ENCODE results near the gene ZEB2.
"Not testable (repeated sequence)": the region's sequence is repeated elsewhere in the genome, so short reads cannot be mapped to it uniquely, and the experiment has no call there.

Gene ZEB2

DNA sequence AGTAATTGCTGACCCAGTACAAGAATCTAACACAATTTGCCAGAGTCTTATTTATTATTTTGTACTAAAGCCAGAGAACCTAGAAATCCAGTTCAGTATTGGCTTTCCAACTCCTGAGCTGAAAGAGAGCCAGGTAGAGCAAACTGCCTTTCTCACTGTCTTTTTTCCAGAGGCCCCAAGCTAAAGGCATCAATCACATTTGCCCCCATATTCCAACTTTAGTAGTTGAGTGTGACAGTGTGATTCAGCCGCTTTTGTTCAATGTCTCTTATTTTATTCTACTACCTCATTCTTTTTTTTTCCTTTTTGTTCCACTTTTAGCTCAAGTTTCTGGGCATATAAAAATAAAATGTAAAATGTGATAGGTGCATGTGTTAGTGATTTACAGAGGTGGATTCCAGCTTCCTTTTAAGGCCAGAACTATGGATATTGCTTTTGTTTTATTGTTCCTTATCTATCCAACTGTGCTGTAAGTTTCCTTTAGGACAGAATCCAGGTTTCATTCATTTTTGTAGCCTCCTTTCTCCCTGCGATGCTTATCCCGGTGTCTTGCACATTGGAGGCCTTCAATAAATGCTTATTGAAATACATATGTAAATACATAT lies 153.0 kb downstream of the ZEB2 start:
- no peaks in the 10 kb centered on the region for H3K79me2 ChIP-seq (ENCODE audit: control insufficient read depth, insufficient read depth, low read length, poor library complexity)
- H2BK120ac ChIP-seq (ENCODE audit: insufficient read depth, low read length, poor library complexity) = no peak overlapping the region
- H3K14ac ChIP-seq (ENCODE audit: low read length) = no peak overlapping the region
- no peaks in the 10 kb centered on the region for H3K36me3 ChIP-seq (ENCODE audit: control insufficient read depth in 1 of 2, insufficient read depth in 2 of 2, low read length in 2 of 2)
- H2BK5ac ChIP-seq (ENCODE audit: low read depth, low read length, poor library complexity) = no peak overlapping the region
- no peak overlapping the region for H2AFZ ChIP-seq (ENCODE audit: insufficient read depth, low read length, poor library complexity)
- no peak overlapping the region for H3K23ac ChIP-seq (ENCODE audit: low read length)
- H3K27ac ChIP-seq (ENCODE audit: low read depth, low read length) = no peak overlapping the region
- H3K79me1 ChIP-seq (ENCODE audit: low read length) = peaks cover 20% of the 10 kb centered on the region
- no peak overlapping the region for H4K8ac ChIP-seq (ENCODE audit: low read depth, low read length)
- no peak overlapping the region for H2AK5ac ChIP-seq (ENCODE audit: low read length)
- peaks cover 4 to 11% of the 10 kb centered on the region in 2 experiments for H3K4me1 ChIP-seq (ENCODE audit: control insufficient read depth in 1 of 2, insufficient read depth in 2 of 2, low read length in 2 of 2)
- H3K27me3 ChIP-seq (ENCODE audit: insufficient read depth, low read length) = no peaks in the 10 kb centered on the region
- no peaks in the 10 kb centered on the region for H3K9me3 ChIP-seq (ENCODE audit: insufficient read depth, low read depth, low read length)
- no CpG with 5 or more reads among the region's 3 CpGs for WGBS (ENCODE audit: extremely low coverage, insufficient coverage, insufficient read length)
- no peak overlapping the region for H4K12ac ChIP-seq (ENCODE audit: low read depth, low read length)
- H3K9ac ChIP-seq (ENCODE audit: low read length) = no peak overlapping the region
- H3K4me3 ChIP-seq (ENCODE audit: low read depth, low read length) = no peak overlapping the region
- DNase-seq = no peak
- no peak overlapping the region for H4K91ac ChIP-seq (ENCODE audit: low read depth, low read length)
- H3K4me2 ChIP-seq (ENCODE audit: low read length) = no peak overlapping the region
- no peak overlapping the region for H2BK12ac ChIP-seq (ENCODE audit: low read length)
- no peak overlapping the region for H3K18ac ChIP-seq (ENCODE audit: low read length)
- H3K4ac ChIP-seq (ENCODE audit: low read depth, low read length) = no peak overlapping the region

DNA sequence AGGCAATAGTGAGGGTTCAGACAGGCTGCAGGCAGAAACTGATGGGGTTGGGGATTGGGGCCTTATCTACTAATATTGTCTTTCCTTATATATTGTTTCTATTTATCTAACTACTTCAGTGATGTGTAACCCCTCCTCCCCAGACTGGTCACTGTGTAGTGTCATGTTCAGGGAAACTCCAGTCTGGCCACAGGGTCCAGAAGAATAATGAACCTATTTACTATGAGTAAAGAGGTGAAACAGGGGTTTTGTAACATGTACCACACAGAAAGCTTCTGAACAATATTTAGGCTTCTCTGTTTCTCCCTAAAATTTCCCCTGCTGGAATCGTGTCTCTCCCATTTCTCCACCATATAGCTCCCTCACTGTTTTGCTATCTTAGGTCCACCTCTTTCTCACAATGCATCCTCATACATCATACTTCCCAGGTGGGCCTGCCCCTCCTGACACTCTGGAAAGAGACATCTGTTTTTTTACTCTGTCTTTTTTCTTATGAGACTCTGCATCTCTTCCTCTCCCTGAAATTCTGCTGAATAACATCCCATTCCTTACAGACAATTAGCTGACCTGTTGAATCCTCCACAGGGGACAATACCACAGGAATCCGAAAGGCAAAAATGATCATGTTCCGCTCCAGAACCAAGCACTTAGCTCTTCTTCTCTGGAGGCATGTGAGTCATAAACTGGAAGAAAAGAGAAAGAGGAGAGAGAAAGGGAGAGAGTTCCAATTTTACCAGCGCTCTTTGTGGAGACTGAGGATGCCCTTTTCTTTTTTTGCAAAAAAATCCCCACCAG lies 154.8 kb downstream of the ZEB2 start:
- Histone ChIP-seq H3K4ac (ENCODE audit: low read depth, low read length) (no peak overlapping the region), H2BK5ac (ENCODE audit: low read depth, low read length, poor library complexity) (peak overlapping the region; percentile 76), H4K91ac (ENCODE audit: low read depth, low read length) (no peak overlapping the region), H3K27ac (ENCODE audit: low read depth, low read length) (peak overlapping the region; percentile 91), H4K8ac (ENCODE audit: low read depth, low read length) (peak overlapping the region; percentile 65), H3K27me3 (ENCODE audit: insufficient read depth, low read length) (no peaks in the 10 kb centered on the region), H3K18ac (ENCODE audit: low read length) (no peak overlapping the region), H3K79me1 (ENCODE audit: low read length) (peaks cover 19% of the 10 kb centered on the region), H3K9me3 (ENCODE audit: insufficient read depth, low read depth, low read length) (no peaks in the 10 kb centered on the region), H2BK12ac (ENCODE audit: low read length) (peak overlapping the region; percentile 58), H3K9ac (ENCODE audit: low read length) (no peak overlapping the region), H3K23ac (ENCODE audit: low read length) (no peak overlapping the region), H3K4me3 (ENCODE audit: low read depth, low read length) (no peak overlapping the region), H3K36me3 (ENCODE audit: control insufficient read depth in 1 of 2, insufficient read depth in 2 of 2, low read length in 2 of 2) (no peaks in the 10 kb centered on the region), H2AFZ (ENCODE audit: insufficient read depth, low read length, poor library complexity) (peak overlapping the region; percentile 63), H4K12ac (ENCODE audit: low read depth, low read length) (no peak overlapping the region), H2BK120ac (ENCODE audit: insufficient read depth, low read length, poor library complexity) (peak overlapping the region; percentile 62), H3K79me2 (ENCODE audit: control insufficient read depth, insufficient read depth, low read length, poor library complexity) (no peaks in the 10 kb centered on the region), H3K4me1 (ENCODE audit: control insufficient read depth in 1 of 2, insufficient read depth in 2 of 2, low read length in 2 of 2) (peaks cover 4 to 11% of the 10 kb centered on the region in 2 experiments), H2AK5ac (ENCODE audit: low read length) (no peak overlapping the region), H3K14ac (ENCODE audit: low read length) (peak overlapping the region; percentile 33), H3K4me2 (ENCODE audit: low read length) (no peak overlapping the region)
- peak; percentile 28 to 31 for DNase-seq
- no CpG with 5 or more reads among the region's 4 CpGs for WGBS (ENCODE audit: extremely low coverage, insufficient coverage, insufficient read length)

DNA sequence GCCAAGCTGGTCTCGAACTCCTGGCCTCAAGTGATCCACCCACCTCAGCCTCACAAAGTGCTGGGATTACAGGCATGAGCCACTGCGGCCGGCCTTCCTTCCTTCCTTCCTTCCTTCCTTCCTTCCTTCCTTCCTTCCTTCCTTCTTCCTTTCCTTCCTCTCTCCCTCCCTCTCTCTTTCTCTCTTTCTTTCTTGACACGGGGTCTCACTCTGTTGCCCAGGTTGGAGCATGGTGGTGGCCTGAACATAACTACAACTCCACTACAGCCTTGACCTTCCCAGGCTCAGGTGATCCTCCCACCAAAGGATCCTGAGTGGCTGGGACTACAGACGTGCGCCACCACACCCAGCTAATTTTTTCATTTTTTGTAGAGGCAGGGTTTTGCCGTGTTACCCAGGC lies 155.7 kb downstream of the ZEB2 start:
- not testable (repeated sequence) for H3K9me3 ChIP-seq (ENCODE audit: insufficient read depth, low read depth, low read length); H3K79me2 ChIP-seq (ENCODE audit: control insufficient read depth, insufficient read depth, low read length, poor library complexity); H3K36me3 ChIP-seq (ENCODE audit: control insufficient read depth in 1 of 2, insufficient read depth in 2 of 2, low read length in 2 of 2); H3K27me3 ChIP-seq (ENCODE audit: insufficient read depth, low read length); H3K23ac ChIP-seq (ENCODE audit: low read length); H3K18ac ChIP-seq (ENCODE audit: low read length); H3K9ac ChIP-seq (ENCODE audit: low read length); H3K4me2 ChIP-seq (ENCODE audit: low read length); H3K4me3 ChIP-seq (ENCODE audit: low read depth, low read length); DNase-seq; H2AFZ ChIP-seq (ENCODE audit: insufficient read depth, low read length, poor library complexity)
- Histone ChIP-seq H4K8ac (ENCODE audit: low read depth, low read length) (peak overlapping the region; percentile 71), H4K91ac (ENCODE audit: low read depth, low read length) (peak overlapping the region; percentile 98), H3K27ac (ENCODE audit: low read depth, low read length) (peak overlapping the region; percentile 43), H3K79me1 (ENCODE audit: low read length) (peaks cover 18% of the 10 kb centered on the region), H2BK12ac (ENCODE audit: low read length) (peak overlapping the region; percentile 98), H2BK120ac (ENCODE audit: insufficient read depth, low read length, poor library complexity) (peak overlapping the region; percentile 84), H3K4me1 (ENCODE audit: control insufficient read depth in 1 of 2, insufficient read depth in 2 of 2, low read length in 2 of 2) (peaks cover 4 to 11% of the 10 kb centered on the region in 2 experiments), H3K14ac (ENCODE audit: low read length) (peak overlapping the region; percentile 55), H4K12ac (ENCODE audit: low read depth, low read length) (peak overlapping the region; percentile 16), H2BK5ac (ENCODE audit: low read depth, low read length, poor library complexity) (peak overlapping the region; percentile 77), H2AK5ac (ENCODE audit: low read length) (peak overlapping the region; percentile 93), H3K4ac (ENCODE audit: low read depth, low read length) (peak overlapping the region; percentile 29)
- WGBS (ENCODE audit: extremely low coverage, insufficient coverage, insufficient read length) = no CpG with 5 or more reads among the region's 7 CpGs

DNA sequence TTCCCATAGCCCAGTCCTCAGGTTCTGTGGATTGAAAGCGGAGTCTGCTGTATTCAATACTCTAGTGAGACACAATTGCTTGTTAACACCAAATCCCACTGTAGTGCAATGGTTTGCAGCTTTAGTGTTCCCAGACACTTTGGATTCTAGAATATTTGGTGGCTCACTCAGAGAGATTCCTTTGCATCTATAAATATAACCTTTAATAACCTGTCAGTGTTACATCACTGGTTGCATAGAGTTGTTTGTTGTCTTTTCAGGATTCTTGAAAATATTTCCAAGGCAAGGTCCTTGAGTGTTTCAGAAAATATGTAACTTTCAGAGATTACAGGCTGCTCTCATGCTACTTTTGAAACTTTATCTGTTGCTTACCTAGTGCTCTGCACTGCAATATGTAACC lies 157.5 kb downstream of the ZEB2 start:
- H2BK120ac ChIP-seq (ENCODE audit: insufficient read depth, low read length, poor library complexity) = peak overlapping the region; percentile 48
- no peaks in the 10 kb centered on the region for H3K27me3 ChIP-seq (ENCODE audit: insufficient read depth, low read length)
- H3K4ac ChIP-seq (ENCODE audit: low read depth, low read length) = no peak overlapping the region
- H3K14ac ChIP-seq (ENCODE audit: low read length) = no peak overlapping the region
- H3K79me2 ChIP-seq (ENCODE audit: control insufficient read depth, insufficient read depth, low read length, poor library complexity) = no peaks in the 10 kb centered on the region
- peak; percentile 37 to 85 for DNase-seq
- no peak overlapping the region for H2AFZ ChIP-seq (ENCODE audit: insufficient read depth, low read length, poor library complexity)
- H3K23ac ChIP-seq (ENCODE audit: low read length) = no peak overlapping the region
- no peak overlapping the region for H2AK5ac ChIP-seq (ENCODE audit: low read length)
- H3K27ac ChIP-seq (ENCODE audit: low read depth, low read length) = no peak overlapping the region
- H3K79me1 ChIP-seq (ENCODE audit: low read length) = peaks cover 21% of the 10 kb centered on the region
- H3K18ac ChIP-seq (ENCODE audit: low read length) = no peak overlapping the region
- no peak overlapping the region for H2BK5ac ChIP-seq (ENCODE audit: low read depth, low read length, poor library complexity)
- H4K12ac ChIP-seq (ENCODE audit: low read depth, low read length) = no peak overlapping the region
- no peak overlapping the region for H3K4me2 ChIP-seq (ENCODE audit: low read length)
- no peak overlapping the region for H4K8ac ChIP-seq (ENCODE audit: low read depth, low read length)
- no CpG with 5 or more reads among the region's 1 CpG for WGBS (ENCODE audit: extremely low coverage, insufficient coverage, insufficient read length)
- no peaks in the 10 kb centered on the region for H3K36me3 ChIP-seq (ENCODE audit: control insufficient read depth in 1 of 2, insufficient read depth in 2 of 2, low read length in 2 of 2)
- no peaks in the 10 kb centered on the region for H3K9me3 ChIP-seq (ENCODE audit: insufficient read depth, low read depth, low read length)
- H3K9ac ChIP-seq (ENCODE audit: low read length) = no peak overlapping the region
- no peak overlapping the region for H4K91ac ChIP-seq (ENCODE audit: low read depth, low read length)
- H2BK12ac ChIP-seq (ENCODE audit: low read length) = peak overlapping the region; percentile 30
- H3K4me1 ChIP-seq (ENCODE audit: control insufficient read depth in 1 of 2, insufficient read depth in 2 of 2, low read length in 2 of 2) = peaks cover 4 to 15% of the 10 kb centered on the region in 2 experiments
- H3K4me3 ChIP-seq (ENCODE audit: low read depth, low read length) = no peak overlapping the region
